Activated CD8-positive, alpha-beta memory T cell treated with anti-CD3 and anti-CD28 coated beads for 48 hours (primary cell): ENCODE measurements around the gene SEC14L5.
"Not testable (repeated sequence)": the region's sequence is repeated elsewhere in the genome, so short reads cannot be mapped to it uniquely, and the experiment has no call there.

ENCODE experiments used
- DNase-seq, 3 experiments: peaks; one replicate each; pipeline ENCODE4 v3.0.0-alpha.2; 2020; ENCODE audit warnings: low read depth in 2 of 3, low spot score in 2 of 3

The SEC14L5 gene

DNA sequence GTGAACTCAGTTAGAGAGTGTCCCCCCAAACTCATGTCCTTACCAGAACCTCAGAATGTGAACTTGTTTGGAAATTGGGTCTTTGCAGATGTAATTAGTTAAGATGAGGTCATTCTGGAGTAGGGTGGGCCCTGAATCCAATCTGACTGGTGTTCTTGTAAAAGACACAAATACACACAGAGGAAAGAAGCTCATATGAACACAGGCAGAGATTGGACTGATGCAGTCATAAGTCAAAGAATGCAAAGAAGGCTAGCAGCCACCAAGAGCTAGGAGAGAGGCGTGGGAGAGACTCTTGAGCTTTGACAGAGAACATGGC lies 77.7 kb downstream of the SEC14L5 start:
- DNase-seq, result no peak

- DNase-seq, result no peak
Observed at GRCh38 chr16:5036228-5037156, 78.4 kb downstream of the SEC14L5 start.

DNA sequence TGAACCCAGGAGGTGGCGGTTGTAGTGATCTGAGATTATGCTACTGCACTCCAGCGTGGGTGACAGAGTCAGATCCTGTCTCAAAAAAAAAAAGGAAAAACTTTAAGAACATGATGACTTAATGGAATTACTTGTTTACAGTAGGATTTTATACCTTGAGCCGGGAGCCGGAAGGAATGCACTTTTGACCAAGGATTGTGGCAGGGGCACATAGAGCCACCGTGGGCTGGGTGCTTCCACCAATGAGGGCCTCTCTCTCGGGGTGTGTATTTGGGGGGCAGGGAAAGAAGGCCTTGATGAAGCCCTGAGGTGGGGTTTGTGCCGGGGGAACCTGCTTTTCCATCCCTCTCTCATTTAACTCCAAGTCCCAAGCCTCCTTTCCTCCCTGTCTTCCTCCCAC lies 82.3 kb downstream of the SEC14L5 start:
- DNase-seq, result no peak

- no peak for DNase-seq
Observed at GRCh38 chr16:5041600-5042133, 83.5 kb downstream of the SEC14L5 start.

DNA sequence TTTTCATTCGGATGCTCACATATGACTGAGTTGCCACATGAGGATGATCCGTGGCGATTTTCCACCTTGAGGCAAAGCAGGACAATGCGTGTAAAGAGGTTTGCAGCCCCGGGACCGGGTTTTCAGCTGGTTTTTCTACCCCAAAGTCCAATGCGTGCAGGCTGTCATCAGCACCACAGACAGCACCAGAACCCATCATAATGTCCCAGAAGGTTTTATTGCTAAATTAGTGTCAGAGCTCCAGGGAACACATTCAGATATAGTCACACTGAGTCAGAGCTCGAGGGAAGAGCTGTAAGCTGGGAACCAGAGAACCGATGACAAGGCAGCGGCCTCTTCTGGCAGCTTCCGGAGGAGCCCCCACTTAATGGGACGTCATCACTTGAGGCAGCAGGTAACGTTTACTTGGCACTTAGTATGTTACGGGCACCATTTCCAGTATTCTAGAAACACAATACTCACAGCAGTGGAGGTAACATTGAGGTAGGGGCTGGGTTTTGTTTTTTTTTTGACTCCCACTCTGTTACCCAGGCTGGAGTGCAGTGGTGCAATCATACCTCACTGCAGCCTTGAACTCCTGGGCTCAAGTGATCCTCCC lies 84.5 kb downstream of the SEC14L5 start:
- no peak for DNase-seq

- DNase-seq, result no peak
Observed at GRCh38 chr16:5044011-5044540, 85.9 kb downstream of the SEC14L5 start.

DNA sequence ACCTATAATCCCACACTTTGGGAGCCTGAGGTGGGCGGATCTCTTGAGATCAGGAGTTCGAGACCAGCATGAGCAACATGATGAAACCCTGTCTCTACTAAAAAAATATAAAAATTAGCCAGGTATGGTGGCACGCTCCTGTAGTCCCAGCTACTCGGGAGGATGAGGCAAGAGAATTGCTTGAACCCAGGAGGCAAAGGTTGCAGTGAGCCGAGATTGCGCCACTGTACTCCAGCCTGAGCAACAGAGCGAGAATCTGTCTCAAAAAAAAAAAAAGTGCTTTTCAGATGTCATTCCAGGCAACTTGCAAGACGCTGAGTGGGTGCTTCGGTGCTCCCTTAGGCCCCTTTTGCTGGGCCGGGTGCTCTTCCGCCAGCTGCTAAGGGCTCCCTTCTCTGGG lies 86.5 kb downstream of the SEC14L5 start:
- DNase-seq, result not testable (repeated sequence)

GRCh38 chr16:5045499-5046115 lies 87.5 kb downstream of the SEC14L5 start:
- DNase-seq, result no peak

DNA sequence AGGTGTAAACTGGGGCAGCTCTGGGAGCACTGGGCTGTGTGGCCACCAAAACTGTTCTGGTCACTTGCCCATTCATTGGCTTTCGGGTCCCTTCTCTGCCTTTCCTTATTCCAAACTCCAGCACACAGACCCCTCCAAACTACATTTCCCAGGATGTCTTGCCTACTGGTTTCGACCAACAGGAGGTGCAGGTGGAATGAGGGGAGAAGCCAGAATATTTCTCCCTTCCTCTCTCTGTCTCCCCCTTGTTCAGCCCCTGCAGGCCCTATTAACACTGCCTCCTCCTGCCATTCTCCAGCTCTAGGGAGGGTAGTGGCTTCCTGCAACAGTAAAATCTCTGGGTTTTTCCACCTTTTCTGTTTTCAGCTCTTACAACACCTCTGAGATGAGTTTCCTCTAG lies 88.8 kb downstream of the SEC14L5 start:
- DNase-seq, result no peak

- DNase-seq, result no peak
Observed at GRCh38 chr16:5054876-5055865, 97.0 kb downstream of the SEC14L5 start.

DNA sequence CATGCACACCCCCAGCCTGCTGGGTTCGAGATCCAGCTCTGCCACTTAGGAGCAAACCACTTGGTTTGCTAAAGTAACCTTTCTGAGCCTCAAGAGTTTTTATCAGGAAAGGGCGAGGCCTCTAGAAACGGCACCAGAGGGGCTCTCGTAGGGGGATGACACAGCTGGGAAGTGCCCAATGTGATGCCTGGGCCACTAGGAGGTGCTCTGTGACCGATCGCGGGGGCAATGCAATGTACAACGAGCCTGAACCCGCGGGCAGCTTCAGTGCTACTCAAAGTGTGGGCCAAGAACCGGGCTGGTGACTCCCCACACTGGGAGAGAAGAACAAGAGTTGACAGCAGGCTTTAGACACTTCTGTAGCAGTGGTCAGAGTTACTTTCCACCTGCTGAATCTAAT lies 98.2 kb downstream of the SEC14L5 start:
- DNase-seq, result no peak

- no peak for DNase-seq
Observed at GRCh38 chr16:5058476-5058875, 100.3 kb downstream of the SEC14L5 start.

- DNase-seq, result no peak
Observed at GRCh38 chr16:5059386-5060072, 101.4 kb downstream of the SEC14L5 start.

DNA sequence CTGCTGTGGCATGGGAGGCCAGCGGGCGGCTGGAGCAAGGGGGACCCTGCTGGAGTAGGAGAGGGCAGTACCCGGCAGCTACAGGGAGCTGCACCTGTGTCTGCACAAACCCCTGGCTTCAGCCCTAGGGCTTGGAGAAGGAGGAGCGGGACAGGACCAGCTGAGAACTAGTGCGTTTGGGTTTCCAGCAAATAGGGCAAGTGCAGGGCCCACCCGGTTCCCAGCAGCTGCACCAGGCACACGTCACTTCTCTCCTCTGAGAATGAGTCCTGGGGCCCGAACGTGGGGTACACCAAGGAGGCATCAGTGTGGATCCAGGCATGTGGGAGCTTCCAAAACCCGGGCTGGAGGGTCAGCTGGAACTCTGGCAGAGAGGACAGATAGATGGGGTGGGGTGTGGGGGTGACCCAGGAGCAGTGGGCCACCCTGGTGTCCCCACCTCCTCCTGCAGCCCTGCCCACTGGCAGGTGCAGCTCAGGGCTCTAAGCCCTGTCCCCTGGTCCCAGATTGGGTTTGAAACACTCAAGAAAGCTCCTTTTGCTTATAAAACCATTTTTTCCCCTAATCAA lies 102.0 kb downstream of the SEC14L5 start:
- DNase-seq, result no peak

- DNase-seq, result no peak
Observed at GRCh38 chr16:5062051-5062450, 103.9 kb downstream of the SEC14L5 start.

- no peak for DNase-seq
Observed at GRCh38 chr16:5062790-5063765, 104.9 kb downstream of the SEC14L5 start.

DNA sequence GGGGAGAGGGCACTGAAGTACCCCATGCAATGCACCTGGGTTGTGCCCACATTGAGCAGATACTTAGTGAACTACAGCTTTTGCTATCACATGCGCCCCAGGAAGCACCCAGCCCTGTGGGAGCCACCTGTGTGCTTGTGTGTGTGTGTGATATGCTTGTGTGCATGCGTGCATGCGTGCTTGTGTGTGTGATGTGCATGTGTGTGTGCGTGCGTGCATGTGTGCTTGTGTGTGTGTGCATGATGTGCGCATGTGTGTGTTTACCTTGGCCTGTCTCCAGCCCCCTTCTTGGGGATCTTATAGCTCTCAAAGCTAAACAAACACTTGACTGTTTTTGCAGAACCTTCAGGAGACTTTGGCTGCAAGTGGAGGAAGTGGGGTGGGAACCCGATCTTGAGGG lies 106.8 kb downstream of the SEC14L5 start:
- DNase-seq, result no peak

DNA sequence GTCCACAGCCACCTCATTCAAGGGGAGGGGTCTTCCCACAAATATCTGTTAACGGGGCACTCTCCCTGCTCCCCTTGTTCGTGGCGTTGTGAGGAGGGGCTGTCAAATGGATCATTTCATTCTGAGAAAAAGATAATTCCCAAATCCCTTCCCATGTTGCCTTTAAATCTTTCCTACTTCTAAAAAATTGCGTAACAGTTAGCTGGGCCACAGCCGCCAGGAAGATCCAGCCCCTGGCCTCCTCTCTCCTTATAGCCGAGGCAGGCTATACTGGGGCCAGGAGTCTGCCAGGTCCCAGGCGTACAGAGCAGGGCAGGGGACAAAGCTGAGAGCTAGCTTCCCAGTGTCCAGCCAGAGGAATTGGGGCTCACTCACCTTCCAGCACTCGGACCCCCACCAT lies 107.2 kb downstream of the SEC14L5 start:
- no peak for DNase-seq

DNA sequence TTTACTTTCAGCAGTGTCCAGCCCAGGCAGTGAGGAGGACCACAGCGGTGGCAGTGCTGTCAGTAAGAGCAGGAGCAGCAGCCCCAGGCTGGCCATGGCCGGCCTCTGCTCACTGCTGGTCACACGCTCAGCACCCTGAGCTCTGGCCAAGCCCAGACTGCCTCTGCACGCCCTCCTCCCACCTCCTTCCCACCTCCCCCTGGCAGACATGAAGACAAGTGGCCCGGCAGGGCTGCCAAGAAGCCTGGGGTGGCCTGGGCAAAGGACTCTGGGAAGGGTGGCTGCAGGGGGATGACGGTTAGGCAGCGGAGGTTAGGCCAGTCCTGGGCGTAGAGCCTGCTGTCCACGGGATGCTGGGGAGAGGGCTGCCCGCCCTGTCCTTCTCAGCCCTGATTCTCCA lies 107.7 kb downstream of the SEC14L5 start, which contains the start of gene C16orf89:
Gene C16orf89, minus strand, starts transcription at position 144 of the 400 bp plus-strand sequence. Its CDS starts 48 bp downstream, at position 96.
- DNase-seq, result no peak
